ENCODE measurements around the gene TBC1D9. TPM values are rescaled to one million over a fixed set of nuclear protein-coding genes. Genes with fewer than 3 reads are reported as not detected.

Gene TBC1D9
- total RNA-seq, 2 experiments from 2014 or later, result 0.20 to 0.33 TPM

DNA sequence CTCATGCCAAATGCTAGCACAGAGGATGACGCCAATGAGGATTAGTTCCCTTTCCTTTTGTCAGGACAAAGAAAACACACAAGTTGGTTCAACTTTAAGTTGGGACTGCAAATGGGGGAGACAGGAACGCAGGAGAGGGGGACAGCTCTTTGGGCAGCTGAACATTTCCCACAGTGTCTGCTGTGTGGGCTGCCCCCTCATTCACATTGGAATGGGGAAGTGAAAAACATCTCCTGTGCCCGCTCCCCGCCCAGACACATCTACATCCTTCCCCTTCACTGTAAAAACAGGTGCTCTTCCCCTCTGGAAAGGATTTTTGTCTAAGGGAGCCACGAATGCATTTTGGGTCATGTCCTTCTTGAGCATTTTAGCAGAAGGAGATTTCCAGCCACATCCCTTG lies 44.5 kb upstream of the TBC1D9 start:
- no peaks in the 10 kb centered on the region for H3K36me3 Mint-ChIP-seq (ENCODE audit: low read depth)
- H3K36me3 ChIP-seq (ENCODE audit: insufficient read depth, low read length), result no peaks in the 10 kb centered on the region
- TF ChIP-seq, protein P1, sequence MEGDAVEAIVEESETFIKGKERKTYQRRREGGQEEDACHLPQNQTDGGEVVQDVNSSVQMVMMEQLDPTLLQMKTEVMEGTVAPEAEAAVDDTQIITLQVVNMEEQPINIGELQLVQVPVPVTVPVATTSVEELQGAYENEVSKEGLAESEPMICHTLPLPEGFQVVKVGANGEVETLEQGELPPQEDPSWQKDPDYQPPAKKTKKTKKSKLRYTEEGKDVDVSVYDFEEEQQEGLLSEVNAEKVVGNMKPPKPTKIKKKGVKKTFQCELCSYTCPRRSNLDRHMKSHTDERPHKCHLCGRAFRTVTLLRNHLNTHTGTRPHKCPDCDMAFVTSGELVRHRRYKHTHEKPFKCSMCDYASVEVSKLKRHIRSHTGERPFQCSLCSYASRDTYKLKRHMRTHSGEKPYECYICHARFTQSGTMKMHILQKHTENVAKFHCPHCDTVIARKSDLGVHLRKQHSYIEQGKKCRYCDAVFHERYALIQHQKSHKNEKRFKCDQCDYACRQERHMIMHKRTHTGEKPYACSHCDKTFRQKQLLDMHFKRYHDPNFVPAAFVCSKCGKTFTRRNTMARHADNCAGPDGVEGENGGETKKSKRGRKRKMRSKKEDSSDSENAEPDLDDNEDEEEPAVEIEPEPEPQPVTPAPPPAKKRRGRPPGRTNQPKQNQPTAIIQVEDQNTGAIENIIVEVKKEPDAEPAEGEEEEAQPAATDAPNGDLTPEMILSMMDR (IDR thresholded peaks at IDR 0.05), result no peak
- CTCF ChIA-PET, result no interaction called here
- intact Hi-C loops (cut with DNase I, micrococcal nuclease), result no loop called here
- no peak overlapping the region for H3K27ac ChIP-seq (ENCODE audit: low read depth in 1 of 2, low read length in 2 of 2)
- no peaks in the 10 kb centered on the region for H3K9me3 ChIP-seq (ENCODE audit: control insufficient read depth in 1 of 2, insufficient read depth in 1 of 2, low read length in 2 of 2)
- DNase-seq (peak in 1 of 14 experiments; percentile 27), ATAC-seq (ENCODE audit: poor library complexity) (no peak)
- H3K4me1 Mint-ChIP-seq (ENCODE audit: low read depth), result no peaks in the 10 kb centered on the region
- no peak overlapping the region for H3K27ac Mint-ChIP-seq
- H3K4me3 Mint-ChIP-seq, result no peak overlapping the region
- H3K27me3 Mint-ChIP-seq, result peaks cover 13% of the 10 kb centered on the region
- H3K27me3 ChIP-seq (ENCODE audit: control insufficient read depth in 1 of 2, insufficient read depth in 2 of 2, low read length in 2 of 2), result peaks cover 0 to 6% of the 10 kb centered on the region in 2 experiments
- no peaks in the 10 kb centered on the region for H3K4me1 ChIP-seq (ENCODE audit: insufficient read depth, low read length)
- POLR2A ChIA-PET, result no interaction called here
- no peak overlapping the region for H3K4me3 ChIP-seq (ENCODE audit: low read length)
- no peaks in the 10 kb centered on the region for H3K9me3 Mint-ChIP-seq

- TF ChIP-seq, protein P1 (IDR thresholded peaks at IDR 0.05), result no peak
- no peaks in the 10 kb centered on the region for H3K36me3 Mint-ChIP-seq (ENCODE audit: low read depth)
- H3K27me3 ChIP-seq (ENCODE audit: control insufficient read depth in 1 of 2, insufficient read depth in 2 of 2, low read length in 2 of 2), result peaks cover 0 to 6% of the 10 kb centered on the region in 2 experiments
Measured at GRCh38 chr4:140799686-140800225, 43.6 kb upstream of the TBC1D9 start.

GRCh38 chr4:140793291-140793690 lies 37.1 kb upstream of the TBC1D9 start:
- Mint-ChIP-seq H3K27me3 (peaks cover 17% of the 10 kb centered on the region), H3K4me3 (no peak overlapping the region), H3K4me1 (ENCODE audit: low read depth) (no peaks in the 10 kb centered on the region), H3K27ac (no peak overlapping the region), H3K36me3 (ENCODE audit: low read depth) (no peaks in the 10 kb centered on the region), H3K9me3 (no peaks in the 10 kb centered on the region)
- ATAC-seq (ENCODE audit: poor library complexity) (no peak), DNase-seq (no peak)
- CTCF ChIA-PET, result no interaction called here
- POLR2A ChIA-PET, result no interaction called here
- no peaks in the 10 kb centered on the region for H3K4me1 ChIP-seq (ENCODE audit: insufficient read depth, low read length)
- TF ChIP-seq, protein P1 (IDR thresholded peaks at IDR 0.05), result no peak
- no peaks in the 10 kb centered on the region for H3K36me3 ChIP-seq (ENCODE audit: insufficient read depth, low read length)
- H3K9me3 ChIP-seq (ENCODE audit: control insufficient read depth in 1 of 2, insufficient read depth in 1 of 2, low read length in 2 of 2), result peaks cover 0 to 4% of the 10 kb centered on the region in 2 experiments
- intact Hi-C loops (cut with DNase I, micrococcal nuclease), result no loop called here
- peaks cover 3 to 5% of the 10 kb centered on the region in 2 experiments for H3K27me3 ChIP-seq (ENCODE audit: control insufficient read depth in 1 of 2, insufficient read depth in 2 of 2, low read length in 2 of 2)
- no peak overlapping the region for H3K27ac ChIP-seq (ENCODE audit: low read depth in 1 of 2, low read length in 2 of 2)
- no peak overlapping the region for H3K4me3 ChIP-seq (ENCODE audit: low read length)

More at GRCh38 chr4:140799686-140800225, 43.6 kb upstream of the TBC1D9 start:
- Mint-ChIP-seq H3K4me1 (ENCODE audit: low read depth) (no peaks in the 10 kb centered on the region), H3K27me3 (peaks cover 10% of the 10 kb centered on the region), H3K4me3 (no peak overlapping the region), H3K27ac (no peak overlapping the region), H3K9me3 (no peaks in the 10 kb centered on the region)
- no peak for ATAC-seq (ENCODE audit: poor library complexity)
- intact Hi-C loops (cut with DNase I, micrococcal nuclease), result no loop called here
- no peaks in the 10 kb centered on the region for H3K9me3 ChIP-seq (ENCODE audit: control insufficient read depth in 1 of 2, insufficient read depth in 1 of 2, low read length in 2 of 2)
- no peaks in the 10 kb centered on the region for H3K4me1 ChIP-seq (ENCODE audit: insufficient read depth, low read length)
- ChIA-PET POLR2A (no interaction called here), CTCF (no interaction called here)
- no peaks in the 10 kb centered on the region for H3K36me3 ChIP-seq (ENCODE audit: insufficient read depth, low read length)
- H3K27ac ChIP-seq (ENCODE audit: low read depth in 1 of 2, low read length in 2 of 2), result no peak overlapping the region
- no peak overlapping the region for H3K4me3 ChIP-seq (ENCODE audit: low read length)
- no peak for DNase-seq

All from CD4-positive, alpha-beta T cell (primary cell).